Osteocyte (in vitro differentiated cells): ENCODE measurements around the gene EN1. TPM values are rescaled to one million over a fixed set of nuclear protein-coding genes. Genes with fewer than 3 reads are reported as not detected.
A peak's percentile ranks its signal among the peaks of the same experiment; 100 is the strongest.

Source experiments
- DNase-seq: peaks from one replicate; pipeline ENCODE4 v3.0.0; 2021; ENCODE audit warnings: mixed read lengths; ENCODE audit not compliant: unreplicated experiment; ENCODE audit errors: extremely low spot score
- H3K27ac Mint-ChIP-seq: one replicate; pipeline ENCODE4 v1.8.0; 2021; ENCODE audit warnings: mild to moderate bottlenecking, mixed read lengths; ENCODE audit not compliant: unreplicated experiment
- H3K27me3 Mint-ChIP-seq: one replicate; pipeline ENCODE4 v1.8.0; 2021; ENCODE audit warnings: mixed read lengths; ENCODE audit not compliant: unreplicated experiment
- H3K36me3 Mint-ChIP-seq: one replicate; pipeline ENCODE4 v1.8.0; 2021; ENCODE audit warnings: mixed read lengths; ENCODE audit not compliant: unreplicated experiment
- H3K4me1 Mint-ChIP-seq: one replicate; pipeline ENCODE4 v1.8.0; 2021; ENCODE audit warnings: mixed read lengths; ENCODE audit not compliant: unreplicated experiment
- H3K4me3 Mint-ChIP-seq: one replicate; pipeline ENCODE4 v1.8.0; 2021; ENCODE audit warnings: mild to moderate bottlenecking, moderate library complexity, mixed read lengths; ENCODE audit not compliant: unreplicated experiment
- H3K9me3 Mint-ChIP-seq: one replicate; pipeline ENCODE4 v1.8.0; 2021; ENCODE audit warnings: mixed read lengths; ENCODE audit not compliant: unreplicated experiment
- CTCF ChIP-seq: fragments of 200-600 bp; sonication (generic); IDR thresholded peaks from 2 replicates; pipeline ENCODE4 v1.5.0; 2021; ENCODE audit warnings: antibody characterized with exemption, mild to moderate bottlenecking, moderate library complexity
- long read RNA-seq: library from polyadenylated mRNA; unstranded; transcript quantifications from one replicate; pipeline ENCODE4 v2.0.0, GENCODE V29; 2021
- total RNA-seq: library from RNA; stranded (reverse); gene quantifications from 2 replicates; pipeline ENCODE4 v1.2.1, GENCODE V29; 2021

Gene EN1
- total RNA-seq = not detected in 2 replicates
- long read RNA-seq = 0 reads

GRCh38 chr2:118846953-118847761, at the start of gene EN1:
EN1 (minus strand) TSS chr2:118847648; CDS start chr2:118847167, 481 bp downstream.
- DNase-seq = peak; percentile 81
- Mint-ChIP-seq H3K27me3 (peaks cover 81% of the 10 kb centered on the region), H3K9me3 (no peaks in the 10 kb centered on the region), H3K4me1 (peaks cover 24% of the 10 kb centered on the region), H3K4me3 (peak within 1 kb of the TSS; percentile 64), H3K27ac (no peak within 1 kb of the TSS), H3K36me3 (no peaks in the 10 kb centered on the region)
- TF ChIP-seq CTCF = no peak

GRCh38 chr2:118893100-118893499, 45.7 kb upstream of the EN1 start:
- no peak for TF ChIP-seq CTCF
- peaks cover 24% of the 10 kb centered on the region for H3K9me3 Mint-ChIP-seq
- H3K27me3 Mint-ChIP-seq = no peaks in the 10 kb centered on the region
- no peak for DNase-seq
- no peak overlapping the region for H3K4me3 Mint-ChIP-seq
- no peak overlapping the region for H3K27ac Mint-ChIP-seq
- no peaks in the 10 kb centered on the region for H3K36me3 Mint-ChIP-seq
- H3K4me1 Mint-ChIP-seq = no peaks in the 10 kb centered on the region

- no peak for TF ChIP-seq CTCF
- Mint-ChIP-seq H3K27ac (no peak overlapping the region), H3K27me3 (no peaks in the 10 kb centered on the region)
Measured at GRCh38 chr2:118889995-118890394, 42.5 kb upstream of the EN1 start.

GRCh38 chr2:118883792-118884191, 36.3 kb upstream of the EN1 start:
- Mint-ChIP-seq H3K4me3 (no peak overlapping the region), H3K4me1 (no peaks in the 10 kb centered on the region), H3K27me3 (no peaks in the 10 kb centered on the region), H3K9me3 (peaks cover under 1% of the 10 kb centered on the region), H3K36me3 (no peaks in the 10 kb centered on the region), H3K27ac (no peak overlapping the region)
- DNase-seq = no peak
- no peak for TF ChIP-seq CTCF

More at GRCh38 chr2:118889995-118890394, 42.5 kb upstream of the EN1 start:
- H3K4me3 Mint-ChIP-seq = no peak overlapping the region
- H3K36me3 Mint-ChIP-seq = no peaks in the 10 kb centered on the region
- no peaks in the 10 kb centered on the region for H3K4me1 Mint-ChIP-seq
- DNase-seq = no peak
- H3K9me3 Mint-ChIP-seq = peaks cover 24% of the 10 kb centered on the region

- H3K27me3 Mint-ChIP-seq = no peaks in the 10 kb centered on the region
- H3K36me3 Mint-ChIP-seq = no peaks in the 10 kb centered on the region
- H3K4me1 Mint-ChIP-seq = no peaks in the 10 kb centered on the region
- TF ChIP-seq CTCF = peak; percentile 66
- H3K4me3 Mint-ChIP-seq = no peak overlapping the region
- no peak for DNase-seq
- H3K27ac Mint-ChIP-seq = no peak overlapping the region
- H3K9me3 Mint-ChIP-seq = no peaks in the 10 kb centered on the region
Measured at GRCh38 chr2:118882693-118883336, 35.4 kb upstream of the EN1 start.
